ENCODE results near the gene HYAL1. TPM values are rescaled to one million over a fixed set of nuclear protein-coding genes. Genes with fewer than 3 reads are reported as not detected.
A peak's percentile ranks its signal among the peaks of the same experiment; 100 is the strongest.

Gene HYAL1
- total RNA-seq, 3 donors from 2014 or later, result 3.5 to 16.1 (median 4.8) TPM

DNA sequence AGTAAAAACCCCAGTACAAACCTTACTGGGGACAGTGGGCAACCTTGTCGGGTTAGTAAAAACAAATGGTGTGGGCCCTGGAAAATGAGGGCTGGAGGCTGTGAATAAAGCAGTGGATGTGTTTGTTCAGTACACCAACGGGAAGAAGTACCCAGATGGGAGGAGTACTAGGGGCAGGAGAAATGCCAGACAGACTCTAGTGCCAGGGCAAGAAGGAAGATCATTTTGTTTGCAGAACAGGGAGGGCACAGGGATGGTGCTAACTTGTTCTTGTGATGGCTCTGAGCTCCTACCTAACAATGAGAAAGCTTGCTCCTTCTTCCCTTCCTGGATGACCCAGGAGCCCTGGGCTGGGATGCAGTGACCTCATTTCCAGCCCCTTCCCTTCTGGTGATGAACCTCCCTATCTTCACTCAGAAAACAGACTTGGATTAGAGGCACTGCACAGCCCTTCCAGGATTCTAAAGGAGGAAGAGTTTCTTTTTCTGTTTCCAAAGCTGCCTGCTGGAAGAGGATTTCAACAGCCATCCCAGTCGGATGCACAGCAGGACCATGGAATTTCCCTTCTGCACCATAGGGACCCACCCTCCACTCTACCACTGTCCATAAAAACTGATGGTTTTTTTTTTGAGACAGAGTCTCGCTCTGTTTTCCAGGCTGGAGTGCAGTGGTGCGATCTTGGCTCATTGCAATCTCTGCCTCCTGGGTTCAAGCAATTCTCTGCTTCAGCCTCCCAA is 31.1 kb upstream of the HYAL1 start:
- Histone ChIP-seq H3K36me3 (peaks cover 8% of the 10 kb centered on the region), H3K27me3 (no peaks in the 10 kb centered on the region), H3K27ac (peak overlapping the region; percentile 84 to 96), H3K4me3 (peak overlapping the region in 1 of 3 donors; percentile 45), H3K4me1 (peaks cover 9 to 19% of the 10 kb centered on the region in 2 donors), H3K9me3 (no peaks in the 10 kb centered on the region)
- no peak for DNase-seq (ENCODE audit: low spot score in 2 of 2)
- intact Hi-C loops (cut with DNase I; ENCODE audit: low total_unique reads), result no loop called here
- TF ChIP-seq POLR2A (IDR thresholded peaks at IDR 0.05) (no peak), POLR2AphosphoS5 (IDR thresholded peaks at IDR 0.05) (no peak)
- TF ChIP-seq, protein P1, sequence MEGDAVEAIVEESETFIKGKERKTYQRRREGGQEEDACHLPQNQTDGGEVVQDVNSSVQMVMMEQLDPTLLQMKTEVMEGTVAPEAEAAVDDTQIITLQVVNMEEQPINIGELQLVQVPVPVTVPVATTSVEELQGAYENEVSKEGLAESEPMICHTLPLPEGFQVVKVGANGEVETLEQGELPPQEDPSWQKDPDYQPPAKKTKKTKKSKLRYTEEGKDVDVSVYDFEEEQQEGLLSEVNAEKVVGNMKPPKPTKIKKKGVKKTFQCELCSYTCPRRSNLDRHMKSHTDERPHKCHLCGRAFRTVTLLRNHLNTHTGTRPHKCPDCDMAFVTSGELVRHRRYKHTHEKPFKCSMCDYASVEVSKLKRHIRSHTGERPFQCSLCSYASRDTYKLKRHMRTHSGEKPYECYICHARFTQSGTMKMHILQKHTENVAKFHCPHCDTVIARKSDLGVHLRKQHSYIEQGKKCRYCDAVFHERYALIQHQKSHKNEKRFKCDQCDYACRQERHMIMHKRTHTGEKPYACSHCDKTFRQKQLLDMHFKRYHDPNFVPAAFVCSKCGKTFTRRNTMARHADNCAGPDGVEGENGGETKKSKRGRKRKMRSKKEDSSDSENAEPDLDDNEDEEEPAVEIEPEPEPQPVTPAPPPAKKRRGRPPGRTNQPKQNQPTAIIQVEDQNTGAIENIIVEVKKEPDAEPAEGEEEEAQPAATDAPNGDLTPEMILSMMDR (IDR thresholded peaks at IDR 0.05), result no peak

DNA sequence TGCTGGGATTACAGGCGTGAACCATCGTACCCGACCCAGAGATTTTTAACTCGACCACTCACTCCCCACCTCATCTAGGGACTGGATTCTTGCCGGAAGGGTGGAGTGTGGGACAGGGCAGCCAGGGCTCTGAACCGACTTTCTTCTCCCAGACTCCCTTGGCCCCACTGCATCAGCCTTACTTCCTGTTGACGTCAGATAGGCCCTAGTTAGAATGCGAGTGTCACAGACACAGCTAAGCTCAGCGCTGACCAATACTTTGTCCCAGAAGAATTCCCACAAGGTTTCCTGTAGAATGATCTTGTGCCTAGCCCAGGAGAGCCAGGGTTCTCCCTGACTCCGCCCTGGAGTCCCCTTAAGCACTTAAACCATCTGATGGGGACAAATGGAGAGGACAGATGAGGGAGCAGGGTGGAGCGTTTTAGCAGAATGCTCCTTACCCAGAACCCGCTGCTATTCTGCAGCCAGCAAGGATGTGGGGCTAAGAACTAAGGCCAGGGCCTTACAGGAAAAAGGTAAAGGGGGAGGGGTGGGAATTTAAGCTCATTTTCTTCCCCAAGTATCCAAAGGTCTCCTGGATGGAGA is 30.5 kb upstream of the HYAL1 start:
- H3K27ac ChIP-seq, result peak overlapping the region; percentile 84 to 96
- H3K4me3 ChIP-seq, result peak overlapping the region in 1 of 3 donors; percentile 45

DNA sequence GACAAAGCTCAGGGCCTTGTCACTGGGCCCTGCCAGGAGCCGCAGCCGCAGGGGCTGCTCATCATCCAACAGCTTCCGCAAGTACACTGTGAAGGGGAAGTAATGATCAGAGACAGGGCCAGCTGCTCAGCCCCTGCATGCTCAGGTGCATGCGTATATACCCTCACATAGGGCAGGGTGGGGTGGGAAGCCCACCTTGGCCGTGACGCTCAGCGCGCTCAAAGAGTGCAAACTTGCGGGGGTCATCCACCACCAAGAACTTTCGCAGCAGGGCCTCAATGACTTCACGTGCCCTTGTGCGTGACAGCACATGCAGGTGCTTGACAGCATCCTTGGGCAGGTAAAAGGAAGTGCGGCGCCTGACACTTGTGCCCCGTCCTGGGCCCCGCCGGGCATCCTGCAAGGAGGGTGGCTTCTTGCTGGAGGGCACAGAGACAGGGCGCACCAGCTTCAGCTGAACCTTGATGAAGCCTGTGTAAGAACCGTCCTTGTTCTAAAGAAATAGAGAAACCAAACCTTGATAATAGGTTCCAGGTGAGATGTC is 28.1 kb upstream of the HYAL1 start:
- H3K4me3 ChIP-seq, result no peak overlapping the region
- H3K27ac ChIP-seq, result no peak overlapping the region
- H3K36me3 ChIP-seq, result peaks cover 8% of the 10 kb centered on the region
- H3K27me3 ChIP-seq, result no peaks in the 10 kb centered on the region
- no peak for DNase-seq (ENCODE audit: low spot score in 2 of 2)
- H3K9me3 ChIP-seq, result no peaks in the 10 kb centered on the region
- TF ChIP-seq POLR2AphosphoS5 (IDR thresholded peaks at IDR 0.05) (no peak), POLR2A (IDR thresholded peaks at IDR 0.05) (no peak)
- TF ChIP-seq, protein P1 (IDR thresholded peaks at IDR 0.05), result no peak
- peaks cover 9 to 27% of the 10 kb centered on the region in 2 donors for H3K4me1 ChIP-seq
- intact Hi-C loops (cut with DNase I; ENCODE audit: low total_unique reads), result no loop called here

More for the DNA sequence above, 30.5 kb upstream of the HYAL1 start:
- intact Hi-C loops (cut with DNase I; ENCODE audit: low total_unique reads), result no loop called here
- peaks cover 9 to 19% of the 10 kb centered on the region in 2 donors for H3K4me1 ChIP-seq
- no peak for DNase-seq (ENCODE audit: low spot score in 2 of 2)
- peaks cover 8% of the 10 kb centered on the region for H3K36me3 ChIP-seq
- no peaks in the 10 kb centered on the region for H3K9me3 ChIP-seq
- H3K27me3 ChIP-seq, result no peaks in the 10 kb centered on the region
- TF ChIP-seq POLR2A (IDR thresholded peaks at IDR 0.05), result no peak
- TF ChIP-seq, protein P1 (IDR thresholded peaks at IDR 0.05), result no peak
- peak in 1 of 3 donors; percentile 56 for TF ChIP-seq POLR2AphosphoS5 (IDR thresholded peaks at IDR 0.05)

DNA sequence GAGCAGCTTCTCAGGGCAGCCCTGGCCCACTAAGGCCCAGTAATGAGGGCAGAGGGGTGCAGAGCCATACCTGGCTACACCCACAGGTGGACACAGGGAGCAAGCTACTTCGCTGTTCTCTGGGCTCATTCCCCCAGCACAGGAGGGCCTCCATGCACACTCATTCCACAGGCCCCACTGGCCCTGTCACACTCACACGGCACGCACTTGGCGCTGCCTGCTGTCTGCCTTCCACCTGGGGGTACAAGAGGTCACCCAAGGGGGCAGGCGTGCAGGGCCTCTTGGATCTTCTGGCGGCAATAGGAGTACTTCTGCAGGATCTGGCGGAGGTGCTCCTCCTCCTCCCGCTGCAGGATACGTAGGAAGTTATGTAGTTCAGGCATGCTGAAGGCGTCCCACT is 27.0 kb upstream of the HYAL1 start:
- H3K4me1 ChIP-seq, result peaks cover under 1 to 19% of the 10 kb centered on the region in 2 donors
- H3K9me3 ChIP-seq, result no peaks in the 10 kb centered on the region
- no peak for TF ChIP-seq POLR2AphosphoS5 (IDR thresholded peaks at IDR 0.05)
- TF ChIP-seq, protein P1 (IDR thresholded peaks at IDR 0.05), result no peak
- no peak for TF ChIP-seq POLR2A (IDR thresholded peaks at IDR 0.05)
- intact Hi-C loops (cut with DNase I; ENCODE audit: low total_unique reads), result no loop called here
- H3K27me3 ChIP-seq, result no peaks in the 10 kb centered on the region
- no peak overlapping the region for H3K27ac ChIP-seq
- peaks cover 8% of the 10 kb centered on the region for H3K36me3 ChIP-seq
- H3K4me3 ChIP-seq, result no peak overlapping the region
- DNase-seq (ENCODE audit: low spot score in 2 of 2), result no peak

Data from breast epithelium (tissue), 4 donors.